ENCODE measurements around the gene PDYN. TPM values are rescaled to one million over a fixed set of nuclear protein-coding genes. Genes with fewer than 3 reads are reported as not detected.

The PDYN gene
- total and polyA plus RNA-seq, 2 donors (not counting 1 experiment from before 2014, with no cell fraction given) = not detected

DNA sequence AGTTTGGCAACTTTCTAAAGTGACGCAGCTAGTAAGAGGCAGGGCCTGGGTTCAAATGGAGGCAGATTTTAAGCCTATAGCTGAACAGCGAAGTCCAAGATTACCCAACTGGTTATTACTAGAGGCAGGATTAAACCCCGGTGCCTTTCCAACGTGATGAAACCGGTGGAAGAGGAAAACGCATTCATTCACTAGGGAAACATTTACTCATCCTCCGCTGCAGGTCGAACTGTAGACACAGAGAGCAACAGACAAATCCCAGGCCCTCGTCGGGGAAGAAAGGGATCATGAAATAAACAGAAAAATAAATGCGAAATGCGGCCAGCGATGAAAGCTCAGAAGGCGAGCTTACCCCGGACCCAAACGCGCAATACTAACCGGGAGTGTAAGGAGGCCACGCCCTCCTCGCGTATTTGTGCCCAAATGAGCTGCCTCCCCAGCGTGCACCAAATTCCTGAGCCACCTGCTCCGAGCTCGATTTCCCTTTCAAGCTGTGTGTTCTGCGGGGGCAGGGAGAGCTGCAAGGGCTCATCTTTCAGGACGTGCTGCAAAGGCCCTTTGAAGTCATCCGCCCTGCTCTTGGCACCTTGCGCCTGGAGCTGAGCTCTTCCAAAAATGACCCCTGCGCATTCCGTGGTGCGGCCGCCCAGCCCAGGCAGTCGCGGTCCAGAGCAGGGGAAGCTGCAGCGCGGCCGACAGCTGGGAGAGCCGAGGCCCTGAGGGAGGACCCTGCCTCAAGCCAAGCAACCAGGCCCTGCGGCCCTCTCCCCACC is 46.9 kb downstream of the PDYN start:
- H2AFZ ChIP-seq (ENCODE audit: insufficient read depth, low read depth, low read length, poor library complexity, severe bottlenecking) = peak overlapping the region; percentile 49
- POLR2A ChIA-PET = interaction anchor here (1.0 kb wide), 1 partner anchor 136 kb away, joined by 4 read pairs; no protein-coding TSS in a partner anchor
- peak overlapping the region; percentile 63 for H3K27ac Mint-ChIP-seq

More for the DNA sequence above, 46.9 kb downstream of the PDYN start:
- Mint-ChIP-seq H3K27me3 (peaks cover 15% of the 10 kb centered on the region), H3K9me3 (ENCODE audit: insufficient read depth) (no peaks in the 10 kb centered on the region), H3K4me1 (peaks cover 21% of the 10 kb centered on the region), H3K4me3 (peak overlapping the region; percentile 85)
- Histone ChIP-seq H4K20me1 (ENCODE audit: control insufficient read depth, insufficient read depth, low read length, poor library complexity, severe bottlenecking) (no peaks in the 10 kb centered on the region), H3K4me1 (ENCODE audit: control insufficient read depth in 2 of 2, insufficient read depth in 2 of 2, low read length in 2 of 2) (peaks cover 12 to 19% of the 10 kb centered on the region in 2 donors), H3K9ac (ENCODE audit: low read length) (peak overlapping the region; percentile 21), H3K79me2 (ENCODE audit: control insufficient read depth, insufficient read depth, low read length) (no peaks in the 10 kb centered on the region), H3K27me3 (replicated peaks in 1 of 4; ENCODE audit: control extremely low read depth in 1 of 4, control insufficient read depth in 3 of 4, insufficient read depth in 4 of 4, low read length in 3 of 4) (peaks cover 0 to 19% (median 5%) of the 10 kb centered on the region in 4 experiments), H3K27ac (ENCODE audit: low read length in 2 of 2) (no peak overlapping the region), H3K4me3 (ENCODE audit: control extremely low read depth in 1 of 5, extremely low read depth in 1 of 5, insufficient read depth in 1 of 5, low read depth in 2 of 5, low read length in 4 of 5) (peak overlapping the region; percentile 25 to 46 (median 37)), H3K36me3 (replicated peaks in 1 of 2; ENCODE audit: control extremely low read depth in 1 of 2, control insufficient read depth in 1 of 2, extremely low read depth in 1 of 2, insufficient read depth in 2 of 2, low read length in 1 of 2) (no peaks in the 10 kb centered on the region), H3K9me3 (ENCODE audit: control extremely low read depth in 1 of 3, control insufficient read depth in 2 of 3, insufficient read depth in 1 of 3, low read length in 2 of 3) (no peaks in the 10 kb centered on the region), H3K4me2 (replicated peaks; ENCODE audit: low read depth, low read length, poor library complexity, severe bottlenecking) (peak overlapping the region; percentile 59)
- TF ChIP-seq, protein P1, sequence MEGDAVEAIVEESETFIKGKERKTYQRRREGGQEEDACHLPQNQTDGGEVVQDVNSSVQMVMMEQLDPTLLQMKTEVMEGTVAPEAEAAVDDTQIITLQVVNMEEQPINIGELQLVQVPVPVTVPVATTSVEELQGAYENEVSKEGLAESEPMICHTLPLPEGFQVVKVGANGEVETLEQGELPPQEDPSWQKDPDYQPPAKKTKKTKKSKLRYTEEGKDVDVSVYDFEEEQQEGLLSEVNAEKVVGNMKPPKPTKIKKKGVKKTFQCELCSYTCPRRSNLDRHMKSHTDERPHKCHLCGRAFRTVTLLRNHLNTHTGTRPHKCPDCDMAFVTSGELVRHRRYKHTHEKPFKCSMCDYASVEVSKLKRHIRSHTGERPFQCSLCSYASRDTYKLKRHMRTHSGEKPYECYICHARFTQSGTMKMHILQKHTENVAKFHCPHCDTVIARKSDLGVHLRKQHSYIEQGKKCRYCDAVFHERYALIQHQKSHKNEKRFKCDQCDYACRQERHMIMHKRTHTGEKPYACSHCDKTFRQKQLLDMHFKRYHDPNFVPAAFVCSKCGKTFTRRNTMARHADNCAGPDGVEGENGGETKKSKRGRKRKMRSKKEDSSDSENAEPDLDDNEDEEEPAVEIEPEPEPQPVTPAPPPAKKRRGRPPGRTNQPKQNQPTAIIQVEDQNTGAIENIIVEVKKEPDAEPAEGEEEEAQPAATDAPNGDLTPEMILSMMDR (IDR thresholded peaks at IDR 0.05) = no peak
- no peak for TF ChIP-seq EZH2 (IDR thresholded peaks at IDR 0.05; ENCODE audit: borderline replicate concordance, insufficient read depth, low read depth, low read length, poor library complexity, severe bottlenecking)
- DNase-seq (peak; percentile 40), ATAC-seq (ENCODE audit: low read depth) (no peak)
- CTCF ChIA-PET = interaction anchor here (0.6 to 1.3 kb wide), 2 partner anchors 144 to 170 kb away, joined by 3 to 10 read pairs; no protein-coding TSS in a partner anchor
- intact Hi-C loops (cut with micrococcal nuclease) = no loop called here
- 17% methylated on average over 36 of the region's 39 CpGs for WGBS (ENCODE audit: insufficient coverage)

Data from B cell (primary cell).